H9 (cell line): ENCODE results near the gene RAB39A. TPM values are rescaled to one million over a fixed set of nuclear protein-coding genes. Genes with fewer than 3 reads are reported as not detected.

Experiments used
- DNase-seq: peaks from one replicate; pipeline ENCODE4 v3.0.0-alpha.2; 2017
- H2AFZ ChIP-seq: one replicate; pipeline ENCODE4 v1.6.1; 2013; ENCODE audit warnings: mild to moderate bottlenecking, low read length, control low read depth, moderate library complexity
- H2AK5ac ChIP-seq: 2 replicates; pipeline ENCODE4 v1.6.1; 2013; ENCODE audit warnings: low read length, control low read depth, mixed read lengths; ENCODE audit not compliant: insufficient read length
- H2BK120ac ChIP-seq: one replicate; pipeline ENCODE4 v1.6.1; 2013; ENCODE audit warnings: low read depth, mild to moderate bottlenecking, low read length, control low read depth, inconsistent platforms; ENCODE audit not compliant: poor library complexity, severe bottlenecking
- H2BK12ac ChIP-seq: 2 replicates; pipeline ENCODE4 v1.6.1; 2013; ENCODE audit warnings: low read length, control low read depth, mixed read lengths, low read depth; ENCODE audit not compliant: insufficient read length
- H2BK15ac ChIP-seq: 2 replicates; pipeline ENCODE4 v1.6.1; 2013; ENCODE audit warnings: low read depth, low read length, control low read depth
- H2BK20ac ChIP-seq: one replicate; pipeline ENCODE4 v1.6.1; 2013; ENCODE audit warnings: low read depth, mild to moderate bottlenecking, low read length, control low read depth, inconsistent platforms; ENCODE audit not compliant: poor library complexity, severe bottlenecking
- H2BK5ac ChIP-seq: 2 replicates; pipeline ENCODE4 v1.6.1; 2013; ENCODE audit warnings: low read length, control low read depth, mixed read lengths; ENCODE audit not compliant: insufficient read length
- H3K14ac ChIP-seq: 2 replicates; pipeline ENCODE4 v1.6.1; 2013; ENCODE audit warnings: low read length, control low read depth; ENCODE audit not compliant: insufficient read depth
- H3K18ac ChIP-seq: 2 replicates; pipeline ENCODE4 v1.6.1; 2013; ENCODE audit warnings: low read depth, mild to moderate bottlenecking, mixed read lengths, low read length, control low read depth; ENCODE audit not compliant: insufficient read length
- H3K23ac ChIP-seq: 2 replicates; pipeline ENCODE4 v1.6.1; 2013; ENCODE audit warnings: low read length, control low read depth, mixed read lengths, low read depth; ENCODE audit not compliant: insufficient read length
- H3K23me2 ChIP-seq: 2 replicates; pipeline ENCODE4 v1.6.1; 2013; ENCODE audit warnings: low read depth, mild to moderate bottlenecking, mixed read lengths, low read length, control low read depth; ENCODE audit not compliant: insufficient read length, poor library complexity, severe bottlenecking
- H3K27ac ChIP-seq: 2 replicates; pipeline ENCODE4 v1.5.1; 2013; ENCODE audit warnings: low read length, control low read depth, mixed read lengths, low read depth; ENCODE audit not compliant: insufficient read length
- H3K27me3 ChIP-seq: 2 replicates; pipeline ENCODE4 v1.6.1; 2013; ENCODE audit warnings: low read length, control low read depth, inconsistent platforms; ENCODE audit not compliant: insufficient read depth
- H3K4ac ChIP-seq: 2 replicates; pipeline ENCODE4 v1.6.1; 2013; ENCODE audit warnings: low read depth, mild to moderate bottlenecking, control low read depth, inconsistent platforms, low read length, moderate library complexity
- H3K4me1 ChIP-seq: 2 replicates; pipeline ENCODE4 v1.6.1; 2013; ENCODE audit warnings: low read length, control low read depth, inconsistent platforms; ENCODE audit not compliant: insufficient read depth
- H3K4me2 ChIP-seq: 2 replicates; pipeline ENCODE4 v1.6.1; 2013; ENCODE audit warnings: low read length, control low read depth, mixed read lengths; ENCODE audit not compliant: insufficient read length, insufficient read depth
- H3K56ac ChIP-seq: 2 replicates; pipeline ENCODE4 v1.6.1; 2013; ENCODE audit warnings: low read depth, mild to moderate bottlenecking, mixed read lengths, low read length, control low read depth; ENCODE audit not compliant: insufficient read length
- H3K79me1 ChIP-seq: 2 replicates; pipeline ENCODE4 v1.6.1; 2013; ENCODE audit warnings: low read depth, mild to moderate bottlenecking, moderate library complexity, low read length, control low read depth, inconsistent platforms; ENCODE audit not compliant: insufficient read depth, poor library complexity, severe bottlenecking
- H3K79me2 ChIP-seq: 2 replicates; pipeline ENCODE4 v1.6.1; 2013; ENCODE audit warnings: low read length, control low read depth, inconsistent platforms; ENCODE audit not compliant: insufficient read depth
- H3K9ac ChIP-seq: 2 replicates; pipeline ENCODE4 v1.6.1; 2013; ENCODE audit warnings: low read length, control low read depth, mixed read lengths; ENCODE audit not compliant: insufficient read length; ENCODE audit errors: extremely low read depth
- H3K9me3 ChIP-seq: one replicate; pipeline ENCODE4 v1.6.1; 2013; ENCODE audit warnings: low read depth, low read length, inconsistent platforms; ENCODE audit not compliant: control insufficient read depth
- H3T11ph ChIP-seq: one replicate; pipeline ENCODE4 v1.6.1; 2013; ENCODE audit warnings: mild to moderate bottlenecking, low read length, control low read depth, inconsistent platforms
- H4K20me1 ChIP-seq: one replicate; pipeline ENCODE4 v1.6.1; 2013; ENCODE audit not compliant: control insufficient read depth, insufficient read length, insufficient read depth
- H4K5ac ChIP-seq: 2 replicates; pipeline ENCODE4 v1.6.1; 2013; ENCODE audit warnings: low read depth, mild to moderate bottlenecking, mixed read lengths, low read length, control low read depth; ENCODE audit not compliant: insufficient read length
- H4K8ac ChIP-seq: replicated peaks from 2 replicates; pipeline ENCODE4 v1.6.1; 2013; ENCODE audit warnings: low read length, control low read depth, mixed read lengths, low read depth; ENCODE audit not compliant: insufficient read length
- H4K91ac ChIP-seq: 2 replicates; pipeline ENCODE4 v1.6.1; 2013; ENCODE audit warnings: low read depth, mild to moderate bottlenecking, moderate library complexity, mixed read lengths, low read length, control low read depth; ENCODE audit not compliant: insufficient read length
- H3K27ac Mint-ChIP-seq, 3 experiments: 2 replicates in 2 of 3; 3 replicates in 1 of 3; pipeline ENCODE4 v1.8.0; 2020 to 2021; ENCODE audit warnings: mixed read lengths in 3 of 3, mild to moderate bottlenecking in 1 of 3, moderate library complexity in 1 of 3
- H3K27me3 Mint-ChIP-seq: 2 replicates; pipeline ENCODE4 v1.8.0; 2021; ENCODE audit warnings: low read depth, mild to moderate bottlenecking, moderate library complexity, mixed read lengths
- H3K36me3 Mint-ChIP-seq, 3 experiments: 2 replicates in 2 of 3; 3 replicates in 1 of 3; pipeline ENCODE4 v1.8.0; 2020 to 2021; ENCODE audit warnings: low read depth in 3 of 3, mixed read lengths in 3 of 3; ENCODE audit not compliant: insufficient read depth in 1 of 3
- H3K4me1 Mint-ChIP-seq, 2 experiments: 2 replicates each; pipeline ENCODE4 v1.8.0; 2020; ENCODE audit warnings: mixed read lengths in 2 of 2
- H3K4me3 Mint-ChIP-seq, 2 experiments: 2 replicates in 1 of 2; 3 replicates in 1 of 2; pipeline ENCODE4 v1.8.0; 2020 to 2021; ENCODE audit warnings: mild to moderate bottlenecking in 2 of 2, mixed read lengths in 2 of 2, moderate library complexity in 1 of 2
- H3K9me3 Mint-ChIP-seq, 2 experiments: 2 replicates in 1 of 2; 3 replicates in 1 of 2; pipeline ENCODE4 v1.8.0; 2020; ENCODE audit warnings: mild to moderate bottlenecking in 2 of 2, mixed read lengths in 2 of 2, moderate library complexity in 1 of 2
- CTCF ChIP-seq: fragments of 200-600 bp; sonication (generic); conservative IDR thresholded peaks from 3 replicates; pipeline ENCODE4 v1.8.0; 2021; ENCODE audit warnings: antibody characterized with exemption, mild to moderate bottlenecking
- WGBS: extraction: QIAGEN DNeasy Blood & Tissue Kit; methylation state at CpG from one replicate; pipeline ENCODE4 v1.1.7; 2013; ENCODE audit warnings: missing lambda C conversion rate, low lambda C conversion rate, mixed read lengths; ENCODE audit not compliant: insufficient read length; ENCODE audit errors: extremely low coverage; 5-methylcytosine and 5-hydroxymethylcytosine counted together
- total RNA-seq: library from RNA; stranded (reverse); gene quantifications from 2 replicates; pipeline ENCODE4 v1.2.1, GENCODE V29; 2021

Gene RAB39A
- total RNA-seq, 1 experiment from 2014 or later: 9.7 TPM

DNA sequence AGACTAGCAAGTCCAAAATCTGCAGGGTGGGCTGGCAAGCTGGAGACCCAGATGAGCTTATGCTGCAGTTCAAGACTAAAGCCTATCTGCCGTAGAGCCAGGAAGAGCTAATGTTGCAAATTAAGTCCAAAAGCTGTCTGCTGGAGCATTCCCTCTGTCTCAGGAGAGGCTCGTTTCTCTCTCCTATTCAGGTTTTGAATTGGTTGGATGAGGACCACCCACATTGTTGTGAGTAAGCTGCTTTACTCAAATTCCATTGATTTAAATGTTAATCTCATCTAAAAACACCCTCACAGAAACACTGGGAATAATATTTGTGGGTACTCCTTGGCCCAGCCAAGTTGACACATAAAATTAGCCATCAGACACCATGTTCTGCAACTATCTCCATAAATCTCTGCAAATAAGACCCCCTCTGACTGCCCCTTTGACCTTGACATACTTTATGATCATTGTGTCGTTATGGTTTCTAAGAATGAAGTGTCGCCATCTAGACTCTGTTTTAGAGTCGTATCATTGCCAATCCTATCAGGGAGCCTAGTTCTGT lies 63.7 kb downstream of the RAB39A start:
- Histone ChIP-seq H3K9me3 (no peaks in the 10 kb centered on the region), H3T11ph (no peak overlapping the region), H3K23me2 (peaks cover 2% of the 10 kb centered on the region), H3K23ac (no peak overlapping the region), H3K9ac (no peak overlapping the region), H4K5ac (no peak overlapping the region), H2AFZ (no peak overlapping the region), H3K4me2 (peak overlapping the region; percentile 6), H2BK5ac (no peak overlapping the region), H3K27ac (no peak overlapping the region), H4K8ac (no peak overlapping the region), H2BK120ac (no peak overlapping the region), H3K18ac (no peak overlapping the region), H4K20me1 (no peaks in the 10 kb centered on the region), H2AK5ac (no peak overlapping the region), H3K79me2 (no peaks in the 10 kb centered on the region), H3K14ac (no peak overlapping the region), H3K4me1 (peaks cover 4% of the 10 kb centered on the region; the same call in 1 of the 2 replicates), H3K27me3 (no peaks in the 10 kb centered on the region), H3K4ac (no peak overlapping the region), H3K79me1 (no peaks in the 10 kb centered on the region), H2BK15ac (no peak overlapping the region), H2BK20ac (no peak overlapping the region), H4K91ac (no peak overlapping the region), H3K56ac (no peak overlapping the region), H2BK12ac (no peak overlapping the region)
- no peak for TF ChIP-seq CTCF
- no peak for DNase-seq
- Mint-ChIP-seq H3K4me3 (no peak overlapping the region), H3K9me3 (no peaks in the 10 kb centered on the region; a peak in 1 of 5 replicates), H3K4me1 (peaks cover 16 to 18% of the 10 kb centered on the region in 2 experiments), H3K27ac (peak overlapping the region; percentile 7 to 90 (median 49); a peak in 6 of 7 replicates), H3K27me3 (no peaks in the 10 kb centered on the region), H3K36me3 (no peaks in the 10 kb centered on the region)
- WGBS: no CpG with 5 or more reads among the region's 5 CpGs
